ENCODE results near the gene SNRPB2.

The SNRPB2 gene

GRCh38 chr20:16785226-16785625, 55.4 kb downstream of the SNRPB2 start:
- in situ Hi-C loops (cut with HindIII; ENCODE audit: low sequenced_read_pairs) = no loop called here

Data from endothelial cell of hepatic sinusoid (primary cell).